SK-N-SH treated with all-trans-retinoic acid at 6 μM for 48 hours (cell line): Measurements from ENCODE around the gene HMX1.

ENCODE experiments used
- ATAC-seq: fragments of 200-7000 bp; cut with Tn5 transposase; 3 replicates; pipeline ENCODE4 v1.9.1; 2020; ENCODE audit warnings: mild to moderate bottlenecking, moderate library complexity
- ARNTL ChIP-seq: fragments of 450-650 bp; formaldehyde crosslinking; IDR thresholded peaks from 2 replicates; pipeline ENCODE4 v1.5.0; 2020; ENCODE audit warnings: low read depth, mild to moderate bottlenecking, moderate library complexity, borderline replicate concordance
- BACH2 ChIP-seq: fragments of 250-450 bp; sonication (Bioruptor Pico); IDR thresholded peaks from 2 replicates; pipeline ENCODE4 v1.9.0; 2021; ENCODE audit warnings: mild to moderate bottlenecking, borderline replicate concordance
- CSDC2 ChIP-seq: fragments of 250-450 bp; sonication (Bioruptor Pico); IDR thresholded peaks from 2 replicates; pipeline ENCODE4 v1.5.0; 2020; ENCODE audit warnings: mild to moderate bottlenecking, moderate library complexity
- ESRRG ChIP-seq: fragments of 250-450 bp; sonication (Bioruptor Pico); IDR thresholded peaks from 2 replicates; pipeline ENCODE4 v1.6.1; 2021; ENCODE audit warnings: mild to moderate bottlenecking
- GLIS3 ChIP-seq: fragments of 250-450 bp; sonication (Bioruptor Pico); IDR thresholded peaks from 2 replicates; pipeline ENCODE4 v1.5.0; 2020; ENCODE audit warnings: mild to moderate bottlenecking, moderate library complexity
- ISL1 ChIP-seq: fragments of 250-450 bp; sonication (Bioruptor Pico); IDR thresholded peaks from 2 replicates; pipeline ENCODE4 v2.1.2; 2022; ENCODE audit warnings: mild to moderate bottlenecking, moderate library complexity
- OSR1 ChIP-seq: fragments of 250-450 bp; sonication (Bioruptor Pico); IDR thresholded peaks from 2 replicates; pipeline ENCODE4 v1.8.0; 2022; ENCODE audit warnings: moderate library complexity, mild to moderate bottlenecking, inconsistent platforms
- PATZ1 ChIP-seq: fragments of 250-450 bp; sonication (Bioruptor Pico); IDR thresholded peaks from 2 replicates; pipeline ENCODE4 v1.8.0; 2020; ENCODE audit warnings: mild to moderate bottlenecking, moderate library complexity, borderline replicate concordance
- PPARA ChIP-seq: fragments of 250-450 bp; sonication (Bioruptor Pico); IDR thresholded peaks from 2 replicates; pipeline ENCODE4 v1.5.0; 2020; ENCODE audit warnings: mild to moderate bottlenecking, borderline replicate concordance
- RARB ChIP-seq: fragments of 250-450 bp; sonication (Bioruptor Pico); IDR thresholded peaks from 2 replicates; pipeline ENCODE4 v1.8.0; 2021; ENCODE audit warnings: mild to moderate bottlenecking, moderate library complexity
- SNAI2 ChIP-seq: fragments of 250-450 bp; sonication (Bioruptor Pico); IDR thresholded peaks from 2 replicates; pipeline ENCODE4 v1.5.0; 2020; ENCODE audit warnings: mild to moderate bottlenecking, moderate library complexity
- TCF4 ChIP-seq: fragments of 250-450 bp; sonication (Bioruptor Pico); IDR thresholded peaks from 2 replicates; pipeline ENCODE4 v1.8.0; 2021; ENCODE audit warnings: mild to moderate bottlenecking, moderate library complexity, borderline replicate concordance
- TOX ChIP-seq: fragments of 250-450 bp; sonication (Bioruptor Pico); IDR thresholded peaks from 2 replicates; pipeline ENCODE4 v1.8.0; 2021; ENCODE audit warnings: mild to moderate bottlenecking, moderate library complexity, borderline replicate concordance
- ZC3H10 ChIP-seq: fragments of 250-450 bp; sonication (Bioruptor Pico); IDR thresholded peaks from 2 replicates; pipeline ENCODE4 v1.5.1; 2021; ENCODE audit warnings: mild to moderate bottlenecking, moderate library complexity
- ZFP3 ChIP-seq: fragments of 250-450 bp; sonication (Bioruptor Pico); IDR thresholded peaks from 2 replicates; pipeline ENCODE4 v1.5.0; 2020; ENCODE audit warnings: mild to moderate bottlenecking, moderate library complexity
- ZFP30 ChIP-seq: fragments of 450-650 bp; formaldehyde crosslinking; IDR thresholded peaks from 2 replicates; pipeline ENCODE4 v1.5.0; 2022; ENCODE audit warnings: mild to moderate bottlenecking, moderate library complexity
- ZNF565 ChIP-seq: fragments of 450-650 bp; formaldehyde crosslinking; conservative IDR thresholded peaks from 2 replicates; pipeline ENCODE4 v1.5.0; 2020; ENCODE audit warnings: low read depth, mild to moderate bottlenecking, moderate library complexity
- ZNF70 ChIP-seq: fragments of 450-650 bp; formaldehyde crosslinking; IDR thresholded peaks from 2 replicates; pipeline ENCODE4 v1.5.0; 2020; ENCODE audit warnings: mild to moderate bottlenecking, moderate library complexity
- ZNF8 ChIP-seq: fragments of 450-650 bp; formaldehyde crosslinking; IDR thresholded peaks from 2 replicates; pipeline ENCODE4 v1.5.0; 2020; ENCODE audit warnings: mild to moderate bottlenecking, moderate library complexity
- TF ChIP-seq, protein P1 (sequence below): fragments of 250-450 bp; sonication (Bioruptor Pico); IDR thresholded peaks from 2 replicates; pipeline ENCODE4 v1.5.1; 2020; ENCODE audit warnings: low read depth, mild to moderate bottlenecking, moderate library complexity
- TF ChIP-seq, protein P2 (sequence below): fragments of 250-450 bp; sonication (Bioruptor Pico); IDR thresholded peaks from 2 replicates; pipeline ENCODE4 v1.5.1; 2021; ENCODE audit warnings: mild to moderate bottlenecking, moderate library complexity
- TF ChIP-seq, protein P3 (sequence below): fragments of 250-450 bp; sonication (Bioruptor Pico); IDR thresholded peaks from 2 replicates; pipeline ENCODE4 v1.5.0; 2020; ENCODE audit warnings: mild to moderate bottlenecking, moderate library complexity

The HMX1 gene

GRCh38 chr4:8912506-8912905 is 40.9 kb upstream of the HMX1 start:
- ATAC-seq, result no peak
- TF ChIP-seq ZC3H10 (no peak), TOX (CRISPR knock-in tag) (no peak), PATZ1 (CRISPR knock-in tag) (no peak), OSR1 (no peak), ZNF8 (no peak), ISL1 (CRISPR knock-in tag) (no peak), ZFP30 (no peak), BACH2 (CRISPR knock-in tag) (no peak), ZNF70 (no peak), ARNTL (CRISPR knock-in tag) (no peak), TCF4 (CRISPR knock-in tag) (no peak), GLIS3 (CRISPR knock-in tag) (no peak), CSDC2 (CRISPR knock-in tag) (no peak), PPARA (CRISPR knock-in tag) (no peak)
- TF ChIP-seq, protein P1, sequence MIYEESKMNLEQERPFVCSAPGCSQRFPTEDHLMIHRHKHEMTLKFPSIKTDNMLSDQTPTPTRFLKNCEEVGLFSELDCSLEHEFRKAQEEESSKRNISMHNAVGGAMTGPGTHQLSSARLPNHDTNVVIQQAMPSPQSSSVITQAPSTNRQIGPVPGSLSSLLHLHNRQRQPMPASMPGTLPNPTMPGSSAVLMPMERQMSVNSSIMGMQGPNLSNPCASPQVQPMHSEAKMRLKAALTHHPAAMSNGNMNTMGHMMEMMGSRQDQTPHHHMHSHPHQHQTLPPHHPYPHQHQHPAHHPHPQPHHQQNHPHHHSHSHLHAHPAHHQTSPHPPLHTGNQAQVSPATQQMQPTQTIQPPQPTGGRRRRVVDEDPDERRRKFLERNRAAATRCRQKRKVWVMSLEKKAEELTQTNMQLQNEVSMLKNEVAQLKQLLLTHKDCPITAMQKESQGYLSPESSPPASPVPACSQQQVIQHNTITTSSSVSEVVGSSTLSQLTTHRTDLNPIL (CRISPR knock-in tag), result no peak

GRCh38 chr4:8912089-8912455 is 40.4 kb upstream of the HMX1 start:
- no peak for ATAC-seq
- TF ChIP-seq ZNF70, result no peak
- TF ChIP-seq ISL1 (CRISPR knock-in tag), result no peak
- TF ChIP-seq RARB, result no peak
- TF ChIP-seq, protein P2, sequence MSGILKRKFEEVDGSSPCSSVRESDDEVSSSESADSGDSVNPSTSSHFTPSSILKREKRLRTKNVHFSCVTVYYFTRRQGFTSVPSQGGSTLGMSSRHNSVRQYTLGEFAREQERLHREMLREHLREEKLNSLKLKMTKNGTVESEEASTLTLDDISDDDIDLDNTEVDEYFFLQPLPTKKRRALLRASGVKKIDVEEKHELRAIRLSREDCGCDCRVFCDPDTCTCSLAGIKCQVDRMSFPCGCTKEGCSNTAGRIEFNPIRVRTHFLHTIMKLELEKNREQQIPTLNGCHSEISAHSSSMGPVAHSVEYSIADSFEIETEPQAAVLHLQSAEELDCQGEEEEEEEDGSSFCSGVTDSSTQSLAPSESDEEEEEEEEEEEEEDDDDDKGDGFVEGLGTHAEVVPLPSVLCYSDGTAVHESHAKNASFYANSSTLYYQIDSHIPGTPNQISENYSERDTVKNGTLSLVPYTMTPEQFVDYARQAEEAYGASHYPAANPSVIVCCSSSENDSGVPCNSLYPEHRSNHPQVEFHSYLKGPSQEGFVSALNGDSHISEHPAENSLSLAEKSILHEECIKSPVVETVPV (CRISPR knock-in tag), result no peak
- TF ChIP-seq ZFP3 (CRISPR knock-in tag), result no peak
- TF ChIP-seq ZNF565 (CRISPR knock-in tag), result no peak
- TF ChIP-seq, protein P3, sequence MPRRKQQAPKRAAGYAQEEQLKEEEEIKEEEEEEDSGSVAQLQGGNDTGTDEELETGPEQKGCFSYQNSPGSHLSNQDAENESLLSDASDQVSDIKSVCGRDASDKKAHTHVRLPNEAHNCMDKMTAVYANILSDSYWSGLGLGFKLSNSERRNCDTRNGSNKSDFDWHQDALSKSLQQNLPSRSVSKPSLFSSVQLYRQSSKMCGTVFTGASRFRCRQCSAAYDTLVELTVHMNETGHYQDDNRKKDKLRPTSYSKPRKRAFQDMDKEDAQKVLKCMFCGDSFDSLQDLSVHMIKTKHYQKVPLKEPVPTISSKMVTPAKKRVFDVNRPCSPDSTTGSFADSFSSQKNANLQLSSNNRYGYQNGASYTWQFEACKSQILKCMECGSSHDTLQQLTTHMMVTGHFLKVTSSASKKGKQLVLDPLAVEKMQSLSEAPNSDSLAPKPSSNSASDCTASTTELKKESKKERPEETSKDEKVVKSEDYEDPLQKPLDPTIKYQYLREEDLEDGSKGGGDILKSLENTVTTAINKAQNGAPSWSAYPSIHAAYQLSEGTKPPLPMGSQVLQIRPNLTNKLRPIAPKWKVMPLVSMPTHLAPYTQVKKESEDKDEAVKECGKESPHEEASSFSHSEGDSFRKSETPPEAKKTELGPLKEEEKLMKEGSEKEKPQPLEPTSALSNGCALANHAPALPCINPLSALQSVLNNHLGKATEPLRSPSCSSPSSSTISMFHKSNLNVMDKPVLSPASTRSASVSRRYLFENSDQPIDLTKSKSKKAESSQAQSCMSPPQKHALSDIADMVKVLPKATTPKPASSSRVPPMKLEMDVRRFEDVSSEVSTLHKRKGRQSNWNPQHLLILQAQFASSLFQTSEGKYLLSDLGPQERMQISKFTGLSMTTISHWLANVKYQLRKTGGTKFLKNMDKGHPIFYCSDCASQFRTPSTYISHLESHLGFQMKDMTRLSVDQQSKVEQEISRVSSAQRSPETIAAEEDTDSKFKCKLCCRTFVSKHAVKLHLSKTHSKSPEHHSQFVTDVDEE (CRISPR knock-in tag), result no peak
- no peak for TF ChIP-seq GLIS3 (CRISPR knock-in tag)
- TF ChIP-seq OSR1, result no peak
- no peak for TF ChIP-seq BACH2 (CRISPR knock-in tag)

DNA sequence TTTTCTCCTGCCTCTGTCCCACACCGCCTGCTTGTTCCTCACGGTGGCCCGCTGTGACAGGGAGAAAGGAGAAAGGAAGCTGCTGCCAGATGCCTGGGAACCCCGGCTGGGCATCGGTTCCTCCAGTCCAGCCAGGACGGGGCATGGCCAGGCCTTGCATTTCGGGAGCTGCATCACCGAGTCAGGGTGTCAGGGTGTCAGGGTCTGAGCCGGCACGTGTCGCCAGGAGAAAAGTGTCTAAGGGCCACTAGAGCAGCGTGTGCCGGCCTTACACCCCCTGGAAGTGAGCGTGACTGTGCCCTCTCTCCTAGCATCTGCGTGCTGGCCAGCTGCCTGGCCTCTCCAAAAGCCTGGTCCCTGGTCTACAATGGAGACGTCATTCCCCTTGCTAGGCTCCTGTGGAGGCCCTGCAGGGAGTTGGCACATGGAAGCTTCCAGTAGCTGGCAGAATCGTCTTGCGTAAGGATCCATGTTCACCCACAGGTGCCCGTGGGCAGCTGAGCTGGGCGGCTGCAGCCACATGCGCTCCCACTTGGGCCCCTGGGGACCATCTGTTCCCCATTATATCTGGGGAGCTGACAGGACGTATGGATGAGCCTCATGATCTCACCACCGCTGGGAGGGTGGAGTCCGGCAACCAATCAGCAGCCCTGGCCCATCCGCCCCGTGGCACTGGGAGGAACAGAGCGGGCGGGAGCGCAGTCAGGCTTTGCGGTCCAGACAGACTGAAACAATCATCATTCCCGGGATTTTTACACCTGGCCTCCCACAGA is 39.9 kb upstream of the HMX1 start:
- peak; percentile 49; the same call in 2 of the 3 replicates for ATAC-seq
- TF ChIP-seq ISL1 (CRISPR knock-in tag) (no peak), ZFP3 (CRISPR knock-in tag) (no peak)
- TF ChIP-seq, all 23 proteins: peak for 0

DNA sequence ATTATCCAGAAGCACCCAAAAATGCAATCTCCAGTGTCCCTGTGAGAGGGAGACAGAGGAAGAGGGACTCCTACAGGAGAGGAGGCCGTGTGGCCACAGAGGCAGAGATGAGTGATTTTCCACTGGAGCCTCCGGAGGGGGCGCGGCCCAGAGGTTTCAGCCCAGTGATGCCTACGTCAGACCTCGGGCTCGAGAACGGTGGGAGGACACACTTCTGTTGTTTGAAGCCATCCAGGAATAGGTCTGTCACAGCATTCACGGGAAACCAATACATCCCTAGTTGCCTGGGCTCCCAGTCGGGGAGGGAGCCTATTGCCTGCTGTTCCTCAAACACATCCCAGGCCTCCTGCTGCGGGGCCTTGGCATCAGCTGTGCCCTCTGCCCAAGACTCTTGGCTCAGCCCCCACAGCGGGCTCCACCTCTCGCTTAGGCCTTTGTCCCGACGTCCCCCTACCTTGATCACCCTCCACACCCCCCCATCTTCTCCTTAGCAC is 39.2 kb upstream of the HMX1 start:
- no peak for TF ChIP-seq ZC3H10
- no peak for TF ChIP-seq GLIS3 (CRISPR knock-in tag)
- TF ChIP-seq ZNF8, result no peak
- no peak for TF ChIP-seq SNAI2
- TF ChIP-seq, protein P3 (CRISPR knock-in tag), result no peak
- no peak for TF ChIP-seq OSR1
- TF ChIP-seq ARNTL (CRISPR knock-in tag), result no peak
- TF ChIP-seq, protein P1 (CRISPR knock-in tag), result no peak
- TF ChIP-seq TOX (CRISPR knock-in tag), result no peak
- TF ChIP-seq ESRRG (CRISPR knock-in tag), result no peak
- TF ChIP-seq ZFP30, result no peak
- TF ChIP-seq TCF4 (CRISPR knock-in tag), result no peak
- TF ChIP-seq RARB, result no peak
- no peak for TF ChIP-seq CSDC2 (CRISPR knock-in tag)
- TF ChIP-seq ISL1 (CRISPR knock-in tag), result no peak
- no peak for TF ChIP-seq PPARA (CRISPR knock-in tag)
- ATAC-seq, result no peak
